ENCODE measurements around the gene UTS2. TPM values are rescaled to one million over a fixed set of nuclear protein-coding genes. Genes with fewer than 3 reads are reported as not detected.

Gene UTS2
- total RNA-seq, 4 donors from 2014 or later, result 9.1 TPM; not detected in 3

GRCh38 chr1:7869136-7869920 lies 16.5 kb upstream of the UTS2 start:
- Histone ChIP-seq H3K4me1 (no peaks in the 10 kb centered on the region), H3K27ac (no peak overlapping the region), H3K36me3 (no peaks in the 10 kb centered on the region), H3K9me3 (no peaks in the 10 kb centered on the region), H3K4me3 (no peak overlapping the region), H3K27me3 (no peaks in the 10 kb centered on the region)
- no peak for DNase-seq
- TF ChIP-seq, protein P1, sequence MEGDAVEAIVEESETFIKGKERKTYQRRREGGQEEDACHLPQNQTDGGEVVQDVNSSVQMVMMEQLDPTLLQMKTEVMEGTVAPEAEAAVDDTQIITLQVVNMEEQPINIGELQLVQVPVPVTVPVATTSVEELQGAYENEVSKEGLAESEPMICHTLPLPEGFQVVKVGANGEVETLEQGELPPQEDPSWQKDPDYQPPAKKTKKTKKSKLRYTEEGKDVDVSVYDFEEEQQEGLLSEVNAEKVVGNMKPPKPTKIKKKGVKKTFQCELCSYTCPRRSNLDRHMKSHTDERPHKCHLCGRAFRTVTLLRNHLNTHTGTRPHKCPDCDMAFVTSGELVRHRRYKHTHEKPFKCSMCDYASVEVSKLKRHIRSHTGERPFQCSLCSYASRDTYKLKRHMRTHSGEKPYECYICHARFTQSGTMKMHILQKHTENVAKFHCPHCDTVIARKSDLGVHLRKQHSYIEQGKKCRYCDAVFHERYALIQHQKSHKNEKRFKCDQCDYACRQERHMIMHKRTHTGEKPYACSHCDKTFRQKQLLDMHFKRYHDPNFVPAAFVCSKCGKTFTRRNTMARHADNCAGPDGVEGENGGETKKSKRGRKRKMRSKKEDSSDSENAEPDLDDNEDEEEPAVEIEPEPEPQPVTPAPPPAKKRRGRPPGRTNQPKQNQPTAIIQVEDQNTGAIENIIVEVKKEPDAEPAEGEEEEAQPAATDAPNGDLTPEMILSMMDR (IDR thresholded peaks at IDR 0.05), result no peak
- TF ChIP-seq POLR2A (IDR thresholded peaks at IDR 0.05), result no peak

GRCh38 chr1:7868070-7868780 lies 15.4 kb upstream of the UTS2 start:
- no peaks in the 10 kb centered on the region for H3K9me3 ChIP-seq
- no peaks in the 10 kb centered on the region for H3K27me3 ChIP-seq
- no peak for TF ChIP-seq POLR2A (IDR thresholded peaks at IDR 0.05)
- TF ChIP-seq, protein P1 (IDR thresholded peaks at IDR 0.05), result no peak
- H3K27ac ChIP-seq, result no peak overlapping the region
- H3K4me1 ChIP-seq, result no peaks in the 10 kb centered on the region
- no peak for DNase-seq
- H3K36me3 ChIP-seq, result no peaks in the 10 kb centered on the region
- no peak overlapping the region for H3K4me3 ChIP-seq

GRCh38 chr1:7865978-7866377 lies 13.1 kb upstream of the UTS2 start:
- TF ChIP-seq, protein P1 (IDR thresholded peaks at IDR 0.05), result no peak
- TF ChIP-seq POLR2A (IDR thresholded peaks at IDR 0.05), result no peak
- Histone ChIP-seq H3K4me1 (no peaks in the 10 kb centered on the region), H3K4me3 (no peak overlapping the region), H3K36me3 (no peaks in the 10 kb centered on the region), H3K27me3 (no peaks in the 10 kb centered on the region), H3K9me3 (no peaks in the 10 kb centered on the region), H3K27ac (no peak overlapping the region)
- no peak for DNase-seq

GRCh38 chr1:7863756-7864328 lies 11.0 kb upstream of the UTS2 start:
- TF ChIP-seq, protein P1 (IDR thresholded peaks at IDR 0.05), result no peak
- no peak for TF ChIP-seq POLR2A (IDR thresholded peaks at IDR 0.05)
- H3K4me1 ChIP-seq, result no peaks in the 10 kb centered on the region
- no peak for DNase-seq

GRCh38 chr1:7862211-7863060 lies 9.6 kb upstream of the UTS2 start:
- DNase-seq, result no peak
- Histone ChIP-seq H3K27ac (no peak overlapping the region), H3K27me3 (no peaks in the 10 kb centered on the region), H3K9me3 (no peaks in the 10 kb centered on the region), H3K4me3 (no peak overlapping the region), H3K4me1 (no peaks in the 10 kb centered on the region), H3K36me3 (no peaks in the 10 kb centered on the region)
- TF ChIP-seq POLR2A (IDR thresholded peaks at IDR 0.05), result no peak
- TF ChIP-seq, protein P1 (IDR thresholded peaks at IDR 0.05), result no peak

More at GRCh38 chr1:7863756-7864328, 11.0 kb upstream of the UTS2 start:
- Histone ChIP-seq H3K27me3 (no peaks in the 10 kb centered on the region), H3K36me3 (no peaks in the 10 kb centered on the region), H3K27ac (no peak overlapping the region), H3K4me3 (no peak overlapping the region), H3K9me3 (no peaks in the 10 kb centered on the region)
